HG03354 (cell line): Measurements from ENCODE around the gene KRTAP10-5.
"Not testable (repeated sequence)": the region's sequence is repeated elsewhere in the genome, so short reads cannot be mapped to it uniquely, and the experiment has no call there.

ENCODE experiments used
- ATAC-seq: cut with Tn5 transposase; IDR thresholded peaks from one replicate; pipeline ENCODE4 v1.9.1; 2021; ENCODE audit warnings: mild to moderate bottlenecking; ENCODE audit not compliant: unreplicated experiment, poor library complexity, severe bottlenecking

Gene KRTAP10-5

GRCh38 chr21:44573630-44574456 lies 6.6 kb downstream of the KRTAP10-5 start, which contains the start of gene KRTAP10-4:
KRTAP10-4 (plus strand) TSS chr21:44573729; CDS start chr21:44573759, 30 bp downstream.
- ATAC-seq = not testable (repeated sequence)

DNA sequence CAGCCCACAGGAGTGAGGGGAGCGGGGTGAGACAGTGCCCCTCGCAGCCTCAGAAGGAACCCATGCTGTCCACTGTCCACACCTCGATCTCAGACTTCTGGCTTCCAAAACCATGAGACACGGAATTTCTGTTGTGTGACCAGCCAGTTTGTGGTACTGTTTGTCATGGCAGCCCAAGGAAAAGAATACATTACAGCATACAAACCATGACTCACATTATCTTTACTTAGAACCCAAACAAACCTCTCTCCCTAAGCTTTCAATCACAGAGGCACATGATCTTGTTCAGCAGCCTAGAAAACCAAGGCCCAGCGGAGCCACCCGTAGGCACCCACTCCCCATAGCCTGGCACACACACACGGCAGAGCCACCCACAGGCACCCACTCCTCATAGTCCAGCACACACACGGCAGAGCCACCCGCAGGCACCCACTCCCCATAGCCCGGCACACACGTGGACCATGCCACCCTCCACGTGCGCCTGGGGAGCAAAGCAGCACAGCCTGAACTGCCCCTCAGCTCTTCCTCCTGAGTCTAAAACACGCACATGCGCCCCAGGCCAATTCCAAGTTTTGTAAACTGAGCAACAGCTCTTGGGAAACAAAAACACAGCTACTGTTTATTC lies 7.3 kb downstream of the KRTAP10-5 start:
- ATAC-seq = no peak

GRCh38 chr21:44571844-44572782 lies 8.3 kb downstream of the KRTAP10-5 start:
- no peak for ATAC-seq

GRCh38 chr21:44571296-44571695 lies 9.1 kb downstream of the KRTAP10-5 start:
- no peak for ATAC-seq

GRCh38 chr21:44569861-44570517 lies 10.4 kb downstream of the KRTAP10-5 start:
- ATAC-seq = no peak

GRCh38 chr21:44568667-44569556 lies 11.5 kb downstream of the KRTAP10-5 start:
- ATAC-seq = no peak

GRCh38 chr21:44568261-44568660 lies 12.1 kb downstream of the KRTAP10-5 start:
- ATAC-seq = no peak

DNA sequence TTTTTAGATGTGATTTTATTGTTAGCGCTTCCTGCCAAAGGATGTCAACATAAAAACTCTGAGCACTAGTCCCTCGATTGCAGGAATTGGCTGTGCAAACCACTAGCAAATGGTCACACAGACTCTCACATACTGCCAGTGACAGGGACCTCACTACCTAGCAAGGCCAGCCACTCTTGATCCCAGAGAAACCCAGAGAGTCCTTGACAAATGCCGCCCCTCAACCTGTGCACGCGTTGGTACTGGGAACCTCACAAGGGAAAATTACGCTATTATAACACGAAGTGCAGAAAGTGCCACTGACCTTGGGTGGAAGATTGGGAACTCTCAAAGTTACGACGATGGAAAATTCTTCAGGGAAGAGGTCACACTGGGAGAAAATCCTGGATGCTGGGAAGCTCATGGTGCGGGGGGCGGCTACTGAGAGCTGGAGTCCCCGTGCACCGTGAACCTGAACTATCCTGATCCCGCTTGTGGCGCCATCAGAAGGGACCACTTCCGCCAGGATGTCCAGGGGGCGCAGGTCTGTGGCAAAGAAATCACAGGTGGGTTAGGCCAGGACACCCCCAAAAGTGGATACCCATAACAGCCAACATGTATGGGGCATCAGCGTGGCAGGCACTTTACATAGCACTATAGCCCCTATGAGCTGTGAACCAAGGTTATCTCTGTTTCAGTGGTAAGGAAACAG lies 12.8 kb downstream of the KRTAP10-5 start:
- ATAC-seq = no peak

GRCh38 chr21:44566403-44566802 lies 14.0 kb downstream of the KRTAP10-5 start:
- no peak for ATAC-seq

DNA sequence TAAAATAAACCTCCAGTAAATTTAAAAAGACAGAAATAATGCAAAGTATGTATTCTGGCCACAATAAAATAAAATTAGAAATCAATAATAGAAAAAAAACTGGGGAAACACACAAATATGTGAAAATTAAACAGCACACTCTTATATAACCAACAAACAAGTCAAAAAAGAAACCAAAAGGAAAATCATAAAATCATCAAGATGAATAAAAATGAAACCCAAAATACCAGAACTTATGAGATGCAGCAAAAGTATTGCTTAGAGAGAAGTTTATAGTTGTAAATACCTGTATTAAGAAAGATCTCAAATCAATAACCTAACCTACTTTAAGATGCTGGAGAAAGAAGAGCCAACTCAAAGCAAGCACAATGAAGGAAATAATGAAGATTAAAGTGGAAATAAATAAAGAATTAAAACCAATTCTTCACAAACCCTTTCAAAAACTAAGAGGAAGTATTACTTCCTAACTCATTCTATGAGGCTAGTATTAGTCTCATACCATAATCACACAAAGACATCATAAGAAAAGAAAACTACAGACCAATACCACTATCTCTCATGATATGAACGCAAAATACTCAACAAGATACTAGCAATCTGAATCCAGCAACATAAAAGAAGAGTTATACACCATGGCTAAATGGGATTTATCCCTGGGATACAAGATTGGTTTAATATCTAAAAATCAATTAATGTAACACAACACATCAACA lies 15.4 kb downstream of the KRTAP10-5 start:
- ATAC-seq = no peak

DNA sequence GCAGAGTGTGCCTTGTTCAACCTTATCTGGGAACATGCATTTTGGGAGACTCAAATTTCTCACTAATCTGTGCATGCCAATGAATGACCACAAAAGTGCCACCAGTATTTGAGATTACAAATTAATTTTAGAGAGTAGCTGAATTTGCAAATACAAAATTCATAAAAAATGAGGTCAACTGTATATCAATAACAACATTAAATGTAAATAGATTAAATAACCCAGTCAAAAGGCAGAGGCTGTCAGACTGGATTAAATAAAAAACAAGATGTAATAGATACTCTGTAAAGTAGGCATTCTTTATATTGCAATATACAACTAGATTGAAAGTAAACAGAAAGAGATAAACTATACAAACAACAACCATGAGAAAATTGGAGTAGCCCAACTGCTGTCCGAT lies 16.3 kb downstream of the KRTAP10-5 start:
- ATAC-seq = no peak

DNA sequence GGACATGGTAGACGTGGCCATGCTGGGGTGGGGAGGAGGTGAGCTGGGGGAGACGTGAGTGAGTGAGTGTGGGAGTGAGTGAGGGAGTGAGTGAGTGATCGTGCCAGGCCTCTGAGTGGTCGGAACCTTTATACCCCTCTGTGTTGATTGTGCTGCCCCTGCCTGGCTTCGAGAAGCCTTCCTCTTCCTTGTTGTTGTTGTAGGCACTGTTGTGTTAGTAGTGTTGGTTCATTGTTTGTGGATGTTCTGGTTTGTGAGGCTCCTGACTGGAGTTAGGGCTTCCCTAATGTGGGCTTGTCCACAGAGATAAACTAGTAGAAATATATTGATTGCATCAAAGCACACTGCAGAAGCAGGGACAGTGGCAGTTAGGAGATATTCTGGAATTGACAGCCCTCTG lies 21.7 kb downstream of the KRTAP10-5 start, which contains the start of gene KRTAP10-3:
Gene KRTAP10-3 (minus strand): TSS at position 101 of the 400 bp plus-strand sequence. CDS start 80 bp downstream, at position 21.
- no peak for ATAC-seq

GRCh38 chr21:44558329-44558675 lies 22.1 kb downstream of the KRTAP10-5 start:
- not testable (repeated sequence) for ATAC-seq

GRCh38 chr21:44557491-44558328 lies 22.7 kb downstream of the KRTAP10-5 start:
- ATAC-seq = no peak

- no peak for ATAC-seq
These were observed 23.5 kb downstream of the KRTAP10-5 start for GRCh38 chr21:44556879-44557278.

DNA sequence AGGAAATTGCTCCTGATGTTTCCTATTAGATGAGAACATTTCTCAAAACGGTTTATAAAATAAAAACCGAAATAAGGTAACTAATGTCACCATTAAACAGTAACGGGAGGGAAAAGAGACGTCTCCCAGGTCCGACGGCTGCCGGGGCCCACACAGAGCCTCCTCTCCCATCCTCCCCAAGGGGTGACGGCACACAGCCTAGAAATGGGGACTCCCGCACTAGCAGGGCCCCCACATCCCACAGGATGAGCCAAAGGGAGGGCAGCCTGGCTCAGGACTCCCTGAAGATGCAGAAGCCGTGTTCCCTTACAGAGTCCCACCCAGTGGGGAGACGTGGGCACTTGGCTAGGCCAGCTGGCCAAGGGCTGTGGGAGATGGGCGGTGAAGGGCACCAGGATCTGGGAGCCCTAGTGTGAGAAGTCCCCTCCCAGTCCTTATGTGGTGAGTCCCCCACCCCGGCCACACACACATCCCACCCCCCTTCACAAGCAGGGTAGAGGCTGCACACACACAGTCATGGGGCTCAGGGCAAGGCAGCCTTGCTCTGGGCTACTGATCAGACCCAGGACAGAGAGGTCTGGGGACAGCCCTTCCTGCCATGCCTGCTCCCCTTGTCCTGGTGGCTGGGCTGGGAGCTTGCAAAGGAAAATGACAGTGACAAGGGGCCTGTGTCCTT lies 25.1 kb downstream of the KRTAP10-5 start:
- no peak for ATAC-seq
